Thymus (tissue), 11 donors: ENCODE measurements around the gene GALC. TPM values are rescaled to one million over a fixed set of nuclear protein-coding genes. Genes with fewer than 3 reads are reported as not detected.
A peak's percentile ranks its signal among the peaks of the same experiment; 100 is the strongest.

ENCODE experiments used
- DNase-seq, 9 donors: peaks; one replicate each; pipeline ENCODE4 v3.0.0-alpha.2; 2013; ENCODE audit warnings: low spot score in 9 of 9, low read depth in 6 of 9, missing footprints in 1 of 9
- H3K27ac ChIP-seq, 2 donors: one replicate each; pipeline ENCODE4 v1.5.1; 2013; ENCODE audit warnings: control low read depth in 1 of 2, low read depth in 1 of 2, low read length in 1 of 2, mild to moderate bottlenecking in 1 of 2, moderate library complexity in 1 of 2
- H3K27me3 ChIP-seq, 2 donors: one replicate each; pipeline ENCODE4 v1.5.1; 2013; ENCODE audit warnings: low read length in 1 of 2; ENCODE audit not compliant: control insufficient read depth in 2 of 2, insufficient read depth in 1 of 2
- H3K36me3 ChIP-seq, 2 donors: one replicate each; pipeline ENCODE4 v1.5.1; 2013; ENCODE audit warnings: low read length in 1 of 2, mild to moderate bottlenecking in 1 of 2, moderate library complexity in 1 of 2; ENCODE audit not compliant: control insufficient read depth in 2 of 2, insufficient read depth in 2 of 2
- H3K4me1 ChIP-seq, 2 donors: one replicate each; pipeline ENCODE4 v1.5.1; 2013; ENCODE audit warnings: low read length in 2 of 2; ENCODE audit not compliant: control insufficient read depth in 2 of 2, insufficient read depth in 2 of 2
- H3K4me3 ChIP-seq, 2 donors: one replicate each; pipeline ENCODE4 v1.5.1; 2013; ENCODE audit warnings: low read length in 2 of 2, control low read depth in 1 of 2, mild to moderate bottlenecking in 1 of 2
- H3K9me3 ChIP-seq, 2 donors: one replicate each; pipeline ENCODE4 v1.5.1; 2013; ENCODE audit warnings: low read length in 1 of 2, mild to moderate bottlenecking in 1 of 2; ENCODE audit not compliant: control insufficient read depth in 2 of 2, insufficient read depth in 1 of 2
- WGBS: extraction: QIAGEN DNeasy Blood & Tissue Kit; methylation state at CpG from one replicate; pipeline ENCODE4 v1.1.7; 2013; 5-methylcytosine and 5-hydroxymethylcytosine counted together
- polyA plus RNA-seq: library from polyadenylated mRNA; stranded (reverse); fragments of 200-250 nt; gene quantifications from one replicate; pipeline ENCODE4 v1.2.3, GENCODE V29; 2013
- total RNA-seq: library from RNA; stranded (reverse); fragments of 120-200 nt; gene quantifications from one replicate; pipeline ENCODE4 v1.2.4, GENCODE V29; 2013
- donor health status: healthy.

The GALC gene
- total and polyA plus RNA-seq, 2 donors: 12.5 to 14.4 TPM

- no peak overlapping the region for H3K4me3 ChIP-seq
- 74% methylated on average over 20 of the region's 20 CpGs for WGBS
- H3K27ac ChIP-seq: no peak overlapping the region
- H3K9me3 ChIP-seq: no peaks in the 10 kb centered on the region
- H3K27me3 ChIP-seq: no peaks in the 10 kb centered on the region
- H3K4me1 ChIP-seq: no peaks in the 10 kb centered on the region
- no peaks in the 10 kb centered on the region for H3K36me3 ChIP-seq
- DNase-seq: peak in 2 of 9 donors; percentile 10 to 13
Measured at GRCh38 chr14:87888136-87888999, 104.6 kb downstream of the GALC start.

DNA sequence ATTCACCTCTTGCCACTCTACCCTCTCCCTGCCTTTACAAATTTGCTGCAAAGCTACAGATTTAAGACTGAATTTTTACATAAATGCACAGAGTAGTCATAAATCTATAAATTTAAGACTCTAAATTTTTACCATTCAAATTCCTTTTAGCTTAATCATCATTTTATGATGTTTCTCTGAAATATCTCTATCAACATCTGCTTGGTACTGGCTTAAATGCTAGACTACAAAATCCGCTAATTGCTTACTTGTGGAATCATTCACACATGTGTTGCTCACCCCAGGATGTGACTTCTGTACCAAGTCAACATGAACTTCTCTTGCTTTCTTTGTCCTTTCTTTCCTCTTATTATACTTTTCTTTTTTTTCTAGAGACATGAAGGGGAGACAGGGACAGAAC is 109.2 kb downstream of the GALC start:
- WGBS: 95% methylated on average over 1 of the region's 1 CpG
- H3K27ac ChIP-seq: no peak overlapping the region
- H3K4me3 ChIP-seq: no peak overlapping the region
- no peaks in the 10 kb centered on the region for H3K36me3 ChIP-seq
- no peak for DNase-seq
- no peaks in the 10 kb centered on the region for H3K27me3 ChIP-seq
- no peaks in the 10 kb centered on the region for H3K9me3 ChIP-seq
- H3K4me1 ChIP-seq: no peaks in the 10 kb centered on the region

Other genes starting within 250 kb of the GALC start
- gene GPR65, start 12.0 kb upstream of the GALC start, total RNA-seq: 9.2 TPM
- 10.1 TPM for gene GPR65, start 12.0 kb upstream of the GALC start, polyA plus RNA-seq